ENCODE results near the gene KIAA1586. TPM values are rescaled to one million over a fixed set of nuclear protein-coding genes. Genes with fewer than 3 reads are reported as not detected.
"Not testable (repeated sequence)": the region's sequence is repeated elsewhere in the genome, so short reads cannot be mapped to it uniquely, and the experiment has no call there.

KIAA1586 gene, protein sequence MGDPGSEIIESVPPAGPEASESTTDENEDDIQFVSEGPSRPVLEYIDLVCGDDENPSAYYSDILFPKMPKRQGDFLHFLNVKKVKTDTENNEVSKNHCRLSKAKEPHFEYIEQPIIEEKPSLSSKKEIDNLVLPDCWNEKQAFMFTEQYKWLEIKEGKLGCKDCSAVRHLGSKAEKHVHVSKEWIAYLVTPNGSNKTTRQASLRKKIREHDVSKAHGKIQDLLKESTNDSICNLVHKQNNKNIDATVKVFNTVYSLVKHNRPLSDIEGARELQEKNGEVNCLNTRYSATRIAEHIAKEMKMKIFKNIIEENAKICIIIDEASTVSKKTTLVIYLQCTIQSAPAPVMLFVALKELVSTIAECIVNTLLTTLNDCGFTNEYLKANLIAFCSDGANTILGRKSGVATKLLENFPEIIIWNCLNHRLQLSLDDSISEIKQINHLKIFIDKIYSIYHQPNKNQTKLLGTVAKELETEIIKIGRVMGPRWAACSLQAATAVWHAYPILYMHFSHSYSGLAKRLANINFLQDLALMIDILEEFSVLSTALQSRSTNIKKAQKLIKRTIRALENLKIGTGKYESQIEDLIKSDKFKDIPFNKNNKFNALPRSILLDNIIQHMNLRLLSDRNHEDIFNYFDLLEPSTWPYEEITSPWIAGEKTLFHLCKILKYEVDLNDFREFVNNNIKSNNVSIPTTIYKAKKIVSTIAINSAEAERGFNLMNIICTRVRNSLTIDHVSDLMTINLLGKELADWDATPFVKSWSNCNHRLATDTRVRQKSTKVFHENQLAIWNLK
- total RNA-seq, result 10 to 100 TPM; 14.1 to 15.0 TPM

DNA sequence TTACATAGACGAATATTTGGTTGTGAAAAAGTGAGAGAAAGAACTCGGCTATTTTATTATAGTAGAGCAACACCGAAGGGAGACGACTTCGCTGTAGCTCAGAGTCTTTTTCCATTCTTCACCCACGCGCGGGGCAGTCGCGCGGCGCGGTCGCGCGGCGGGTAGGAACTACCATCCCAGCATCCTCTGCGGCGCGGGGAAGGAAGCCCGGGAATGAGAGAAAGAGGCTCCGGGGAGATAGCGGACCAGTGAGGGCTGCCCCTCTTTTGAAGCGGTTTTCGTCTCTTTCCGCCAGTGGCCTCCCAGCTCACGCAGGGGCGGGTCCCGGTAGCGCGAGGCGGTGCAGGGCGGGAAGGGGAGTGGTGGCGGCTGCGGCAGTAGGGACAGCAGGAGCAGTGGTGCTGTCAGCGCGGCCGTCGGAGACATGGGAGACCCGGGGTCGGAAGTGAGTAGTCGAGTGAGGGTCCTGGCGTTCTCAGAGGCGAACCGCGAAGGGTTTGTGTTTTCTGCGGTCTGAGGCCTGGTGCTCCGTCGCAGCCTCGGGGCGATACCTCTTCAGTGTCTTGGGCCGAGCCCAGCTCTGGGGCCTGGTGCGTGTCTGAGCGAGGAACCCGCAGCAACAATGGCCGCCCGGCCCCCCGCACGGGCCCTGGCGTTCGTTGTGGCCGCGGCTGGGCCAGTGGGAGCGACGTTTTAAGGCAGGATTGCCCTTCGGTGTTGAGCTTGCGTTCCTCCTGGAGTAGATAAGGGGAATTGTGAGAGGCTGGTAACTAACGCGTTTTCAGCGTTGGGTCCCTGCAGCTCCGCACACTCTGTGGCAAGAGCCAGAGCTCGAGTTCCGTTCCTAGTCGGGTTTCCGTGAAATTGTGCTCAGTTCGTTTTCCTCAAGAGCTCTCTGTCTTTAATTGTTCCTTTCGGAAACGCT is at the start of gene KIAA1586:
Gene KIAA1586 (plus strand): TSS at position 362 of the 925 bp plus-strand sequence. CDS start 63 bp downstream, at position 425.
- H3K9me3 Mint-ChIP-seq (ENCODE audit: low read depth), result not testable (repeated sequence)
- peaks cover 22% of the 10 kb centered on the region for H3K4me1 Mint-ChIP-seq
- H3K27me3 Mint-ChIP-seq, result peaks cover 39% of the 10 kb centered on the region
- CTCF ChIA-PET, result interaction anchor here (1.3 to 1.7 kb wide), 3 partner anchors 92 to 270 kb away, joined by 3 to 7 read pairs (median 6); partner anchors contain the start of gene BEND6
- peak within 1 kb of the TSS; percentile 89 for H3K4me3 Mint-ChIP-seq
- peak; percentile 94 for ATAC-seq
- peaks cover 24% of the 10 kb centered on the region for H3K36me3 Mint-ChIP-seq
- DNase-seq, result peak; percentile 87
- H3K27ac Mint-ChIP-seq, result peak within 1 kb of the TSS; percentile 88

DNA sequence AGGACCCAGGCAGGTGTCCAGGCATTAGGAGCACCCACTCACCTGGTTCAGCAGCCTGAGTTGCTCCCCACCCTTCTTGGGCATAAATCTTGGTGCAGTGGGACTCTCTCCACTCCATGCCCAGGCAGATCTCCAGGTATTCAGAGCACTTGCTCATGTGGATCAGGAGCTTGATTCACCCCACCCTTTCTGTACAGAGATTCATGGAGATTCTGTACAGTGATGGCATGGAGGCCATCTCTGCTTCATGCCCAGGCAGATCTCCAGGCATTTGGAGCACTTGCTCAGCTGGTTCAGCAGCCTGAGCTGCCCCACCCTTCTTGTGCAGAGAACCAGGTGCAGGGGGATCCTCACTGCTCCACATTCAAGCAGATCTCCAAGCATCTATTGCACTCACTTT is 47.4 kb upstream of the KIAA1586 start:
- DNase-seq (no peak), ATAC-seq (no peak)
- CTCF ChIA-PET, result no interaction called here
- no peaks in the 10 kb centered on the region for H3K4me1 Mint-ChIP-seq
- peaks cover 28% of the 10 kb centered on the region for H3K27me3 Mint-ChIP-seq
- H3K27ac Mint-ChIP-seq, result no peak overlapping the region
- no peaks in the 10 kb centered on the region for H3K9me3 Mint-ChIP-seq (ENCODE audit: low read depth)
- H3K4me3 Mint-ChIP-seq, result no peak overlapping the region
- no peaks in the 10 kb centered on the region for H3K36me3 Mint-ChIP-seq

DNA sequence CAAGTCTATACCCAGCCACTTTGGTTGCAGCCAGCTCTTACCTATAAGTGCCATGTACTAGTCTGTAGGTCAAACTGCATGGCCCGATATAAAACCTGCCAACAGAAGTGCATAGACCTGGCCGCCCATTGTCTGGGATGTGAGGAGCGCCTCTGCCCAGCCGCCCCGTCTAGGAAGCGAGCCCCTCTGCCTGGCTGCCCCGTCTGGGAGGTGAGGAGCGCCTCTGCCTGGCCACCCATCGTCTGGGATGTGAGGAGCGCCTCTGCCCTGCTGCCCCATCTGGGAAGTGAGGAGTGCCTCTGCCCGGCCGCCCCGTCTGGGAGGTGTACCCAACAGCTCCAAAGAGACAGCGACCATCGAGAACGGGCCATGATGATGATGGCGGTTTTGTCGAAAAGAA is 46.7 kb upstream of the KIAA1586 start:
- ATAC-seq; H3K4me1 Mint-ChIP-seq; H3K27ac Mint-ChIP-seq; H3K9me3 Mint-ChIP-seq (ENCODE audit: low read depth); CTCF ChIA-PET; H3K4me3 Mint-ChIP-seq; H3K36me3 Mint-ChIP-seq; DNase-seq: not testable (repeated sequence)
- peaks cover 27% of the 10 kb centered on the region for H3K27me3 Mint-ChIP-seq

DNA sequence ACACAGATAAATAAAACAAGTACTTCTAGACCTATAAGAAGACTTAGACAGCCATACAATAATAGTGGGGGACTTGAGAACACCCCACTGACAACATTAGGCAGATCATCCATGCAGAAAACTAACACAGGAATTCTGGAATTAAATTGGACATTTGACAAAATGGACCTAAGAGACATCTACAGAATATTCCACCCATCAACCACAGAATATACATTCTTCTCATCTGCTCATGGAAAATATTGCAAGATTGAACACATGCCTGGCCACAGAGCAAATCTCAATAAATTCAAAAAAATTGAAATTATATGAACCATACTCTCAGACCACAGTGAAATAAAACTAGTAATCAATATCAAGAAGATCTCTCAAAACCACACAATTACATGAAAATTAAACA is 44.3 kb upstream of the KIAA1586 start:
- Mint-ChIP-seq H3K27ac (no peak overlapping the region), H3K27me3 (peaks cover 14% of the 10 kb centered on the region), H3K4me1 (no peaks in the 10 kb centered on the region), H3K4me3 (no peak overlapping the region), H3K9me3 (ENCODE audit: low read depth) (no peaks in the 10 kb centered on the region), H3K36me3 (no peaks in the 10 kb centered on the region)
- CTCF ChIA-PET, result no interaction called here
- ATAC-seq (no peak), DNase-seq (no peak)

DNA sequence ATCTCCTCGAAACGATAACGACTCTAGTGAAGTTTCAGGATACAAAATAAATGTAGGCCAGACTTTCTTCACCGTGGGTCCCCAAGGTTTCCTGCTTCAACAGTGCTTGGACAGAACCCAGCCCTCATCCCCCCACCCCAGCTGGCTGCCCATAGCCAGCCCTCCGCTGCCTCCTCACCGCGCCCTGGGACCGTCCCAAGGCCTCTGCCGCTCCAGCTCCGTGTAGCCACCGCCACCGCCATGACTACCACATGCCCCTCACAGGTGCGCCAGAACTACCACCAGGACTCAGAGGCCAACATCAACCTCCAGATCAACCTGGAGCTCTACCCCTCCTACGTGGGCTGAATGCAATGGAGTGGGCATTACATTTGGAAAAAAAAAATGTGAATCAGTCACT is 42.2 kb upstream of the KIAA1586 start:
- DNase-seq (no peak), ATAC-seq (no peak)
- H3K4me1 Mint-ChIP-seq, result no peaks in the 10 kb centered on the region
- H3K36me3 Mint-ChIP-seq, result no peaks in the 10 kb centered on the region
- peaks cover 16% of the 10 kb centered on the region for H3K27me3 Mint-ChIP-seq
- H3K27ac Mint-ChIP-seq, result no peak overlapping the region
- H3K4me3 Mint-ChIP-seq, result no peak overlapping the region
- CTCF ChIA-PET, result no interaction called here
- H3K9me3 Mint-ChIP-seq (ENCODE audit: low read depth), result no peaks in the 10 kb centered on the region

DNA sequence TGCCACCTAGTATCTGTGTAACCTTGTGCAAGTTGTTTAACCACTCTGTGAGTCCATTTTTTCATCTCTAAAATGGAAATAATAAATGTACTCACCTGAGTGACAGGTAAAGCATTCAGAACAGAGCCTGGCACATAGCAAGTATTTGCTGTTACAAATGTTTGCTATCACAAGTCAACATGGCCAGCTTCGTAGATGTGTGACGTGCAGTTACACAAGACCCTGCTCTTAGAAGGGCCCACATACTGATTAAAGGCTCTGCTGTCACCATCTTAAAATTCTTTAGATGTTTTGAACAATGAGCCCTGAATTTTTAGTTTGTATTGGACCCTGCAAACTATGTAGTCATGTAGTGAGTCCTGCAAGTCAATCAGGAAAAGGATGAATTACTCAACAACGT is 40.4 kb upstream of the KIAA1586 start:
- Mint-ChIP-seq H3K9me3 (ENCODE audit: low read depth) (no peaks in the 10 kb centered on the region), H3K27ac (no peak overlapping the region), H3K4me3 (no peak overlapping the region), H3K36me3 (no peaks in the 10 kb centered on the region), H3K27me3 (peaks cover 24% of the 10 kb centered on the region), H3K4me1 (no peaks in the 10 kb centered on the region)
- CTCF ChIA-PET, result no interaction called here
- DNase-seq, result no peak
- no peak for ATAC-seq

DNA sequence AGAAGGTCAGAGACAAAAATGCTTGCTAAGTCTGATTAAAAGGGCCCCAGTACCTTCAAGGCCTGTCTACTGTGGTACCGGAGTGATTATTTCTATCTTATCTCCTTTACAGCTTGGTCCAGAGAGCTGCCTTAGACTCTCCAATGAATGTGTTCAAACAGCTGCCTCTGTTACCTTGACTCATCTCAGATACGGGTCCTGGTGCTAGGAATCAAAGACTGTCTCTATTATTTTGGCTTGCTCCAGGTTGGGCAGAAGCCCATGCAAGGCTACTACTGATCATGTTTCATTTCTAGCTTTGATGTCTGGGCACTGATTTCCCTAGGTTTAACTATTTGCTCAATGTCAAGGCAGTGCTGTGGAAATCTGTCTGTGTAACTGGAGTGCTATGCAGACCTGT is 38.4 kb upstream of the KIAA1586 start:
- H3K27ac Mint-ChIP-seq, DNase-seq, CTCF ChIA-PET: not testable (repeated sequence)

DNA sequence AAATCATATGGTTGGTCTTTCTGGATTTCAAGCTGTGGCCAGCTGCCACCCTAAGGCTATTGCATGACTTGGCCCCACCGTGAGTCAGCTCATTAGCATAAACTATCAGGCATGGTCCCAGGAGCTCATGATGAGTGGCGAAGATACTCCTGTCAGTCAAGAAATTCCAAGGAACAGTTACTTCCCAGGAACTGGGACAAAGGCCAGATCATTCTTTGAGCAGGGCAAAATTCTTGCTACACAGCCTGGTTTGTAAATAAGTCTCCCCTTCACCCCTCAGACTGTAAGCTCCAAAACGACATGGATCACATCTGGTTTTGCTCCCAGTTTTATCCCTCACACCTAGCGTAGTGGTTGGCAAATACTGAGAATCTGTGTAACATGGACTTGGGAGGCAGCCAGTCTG is 33.0 kb upstream of the KIAA1586 start:
- Mint-ChIP-seq H3K27ac (no peak overlapping the region), H3K36me3 (no peaks in the 10 kb centered on the region), H3K4me3 (no peak overlapping the region), H3K27me3 (peaks cover 38% of the 10 kb centered on the region), H3K4me1 (no peaks in the 10 kb centered on the region), H3K9me3 (ENCODE audit: low read depth) (no peaks in the 10 kb centered on the region)
- CTCF ChIA-PET, result interaction anchor here (1.4 kb wide), 1 partner anchor 9 kb away, joined by 4 read pairs; no protein-coding TSS in a partner anchor
- no peak for ATAC-seq
- DNase-seq, result no peak

More for the DNA sequence above, 38.4 kb upstream of the KIAA1586 start:
- H3K36me3 Mint-ChIP-seq; ATAC-seq; H3K9me3 Mint-ChIP-seq (ENCODE audit: low read depth); H3K4me3 Mint-ChIP-seq; H3K4me1 Mint-ChIP-seq: not testable (repeated sequence)
- H3K27me3 Mint-ChIP-seq, result peaks cover 14% of the 10 kb centered on the region

DNA sequence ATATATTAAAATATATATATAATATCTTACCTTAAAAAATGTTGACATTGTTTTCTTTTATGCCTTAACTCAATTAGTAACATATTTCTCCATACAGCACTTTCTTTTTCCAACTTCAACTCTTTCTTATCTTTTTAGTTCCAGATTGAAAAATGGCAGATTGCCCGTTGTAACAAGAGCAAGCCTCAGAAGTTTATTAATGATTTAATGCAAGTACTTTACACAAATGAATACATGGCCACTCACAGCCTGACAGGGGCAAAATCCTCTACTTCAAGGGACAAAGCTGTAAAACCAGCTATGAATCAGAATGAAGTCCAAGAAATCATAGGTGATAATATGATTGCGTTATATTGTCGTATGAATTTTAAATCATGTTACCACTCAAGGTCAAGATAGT is 29.4 kb upstream of the KIAA1586 start:
- no peak for ATAC-seq
- CTCF ChIA-PET, result interaction anchor here (1.7 kb wide), 1 partner anchor 115 kb away, joined by 5 read pairs; no protein-coding TSS in a partner anchor
- no peak overlapping the region for H3K27ac Mint-ChIP-seq

DNA sequence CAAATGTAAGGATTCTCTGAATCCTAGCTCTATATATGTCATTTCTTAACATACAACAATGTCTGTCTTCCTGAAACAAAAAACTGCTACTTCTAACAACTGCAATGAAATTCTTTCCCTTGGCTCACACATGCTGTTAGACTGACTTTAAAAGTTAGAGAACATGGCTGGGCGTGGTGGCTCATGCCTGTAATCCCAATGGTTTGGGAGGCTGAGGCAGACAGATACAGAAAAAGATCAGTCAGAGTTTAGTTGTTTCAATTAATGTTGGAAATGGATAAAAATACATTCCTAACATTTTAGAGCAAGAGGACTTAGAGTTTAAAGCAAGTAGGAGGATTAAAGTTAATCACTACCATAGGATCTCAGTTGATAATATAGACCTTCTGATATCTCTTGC is 28.7 kb upstream of the KIAA1586 start:
- H3K27ac Mint-ChIP-seq, result no peak overlapping the region
- no peak overlapping the region for H3K4me3 Mint-ChIP-seq
- no peaks in the 10 kb centered on the region for H3K9me3 Mint-ChIP-seq (ENCODE audit: low read depth)
- peaks cover 35% of the 10 kb centered on the region for H3K27me3 Mint-ChIP-seq
- CTCF ChIA-PET, result interaction anchor here (1.7 kb wide), 1 partner anchor 115 kb away, joined by 5 read pairs; no protein-coding TSS in a partner anchor
- no peaks in the 10 kb centered on the region for H3K4me1 Mint-ChIP-seq
- no peaks in the 10 kb centered on the region for H3K36me3 Mint-ChIP-seq
- ATAC-seq (no peak), DNase-seq (no peak)

More for the DNA sequence above, 29.4 kb upstream of the KIAA1586 start:
- Mint-ChIP-seq H3K4me1 (no peaks in the 10 kb centered on the region), H3K27me3 (peaks cover 37% of the 10 kb centered on the region), H3K9me3 (ENCODE audit: low read depth) (no peaks in the 10 kb centered on the region), H3K36me3 (no peaks in the 10 kb centered on the region), H3K4me3 (no peak overlapping the region)
- no peak for DNase-seq

DNA sequence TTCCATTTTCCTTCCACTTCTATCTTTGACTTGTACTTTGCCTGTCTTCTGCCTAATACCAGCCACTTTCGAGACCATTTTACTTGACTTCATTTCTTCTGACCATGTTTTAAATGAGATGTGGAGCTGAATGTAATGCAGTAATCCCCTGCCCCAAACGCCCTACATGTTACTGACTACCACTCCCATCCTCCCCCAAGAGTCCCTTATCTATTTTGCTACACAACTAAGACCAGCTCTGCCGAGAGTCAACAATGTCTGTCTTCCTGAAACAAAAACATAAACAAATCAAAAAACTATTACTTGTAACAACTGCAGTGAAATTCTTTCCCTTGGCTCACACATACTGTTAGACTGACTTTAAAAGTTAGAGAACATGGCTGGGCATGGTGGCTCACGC is 27.1 kb upstream of the KIAA1586 start:
- DNase-seq, result no peak
- no peak overlapping the region for H3K27ac Mint-ChIP-seq

DNA sequence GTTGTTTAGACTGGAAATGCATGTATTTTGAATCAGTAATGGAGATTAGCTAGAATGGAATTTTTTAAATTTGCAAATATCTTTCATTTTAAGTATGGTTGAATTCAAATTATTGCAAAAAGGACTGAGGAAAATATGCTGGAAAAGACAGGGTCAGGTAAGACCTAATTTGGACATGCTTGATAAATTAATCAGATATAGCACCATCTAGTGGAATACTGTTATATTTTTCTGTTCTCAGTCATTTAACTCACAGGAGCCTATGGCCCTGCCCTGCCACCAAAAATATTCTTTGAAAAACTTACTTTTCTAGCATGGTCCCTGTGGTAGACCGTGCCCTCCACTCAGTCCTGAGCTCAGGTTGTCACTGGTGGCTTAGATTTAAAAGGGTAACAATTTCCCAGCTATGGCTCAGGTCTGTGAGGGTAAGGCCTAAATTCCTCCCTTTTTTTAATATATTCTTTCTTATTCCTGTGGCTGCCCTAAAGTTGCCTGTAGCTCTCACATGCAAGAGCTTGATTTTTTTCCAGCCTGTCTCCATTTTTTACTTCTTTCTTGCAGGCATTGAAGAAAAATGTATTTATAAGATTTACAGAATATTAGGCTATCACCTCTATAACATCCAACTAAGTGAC is 25.3 kb upstream of the KIAA1586 start:
- H3K9me3 Mint-ChIP-seq (ENCODE audit: low read depth), result peaks cover 12% of the 10 kb centered on the region
- no peak overlapping the region for H3K27ac Mint-ChIP-seq
- ATAC-seq, result peak; percentile 47
- no peaks in the 10 kb centered on the region for H3K4me1 Mint-ChIP-seq
- H3K27me3 Mint-ChIP-seq, result peaks cover 39% of the 10 kb centered on the region
- H3K36me3 Mint-ChIP-seq, result peaks cover 5% of the 10 kb centered on the region
- no peak overlapping the region for H3K4me3 Mint-ChIP-seq
- CTCF ChIA-PET, result interaction anchor here (0.7 to 2.6 kb wide), 9 partner anchors 11 to 296 kb away, joined by 3 to 11 read pairs (median 4); partner anchors contain the start of genes BEND6 and PRIM2
- DNase-seq, result no peak

More for the DNA sequence above, 27.1 kb upstream of the KIAA1586 start:
- Mint-ChIP-seq H3K27me3 (peaks cover 29% of the 10 kb centered on the region), H3K4me1 (no peaks in the 10 kb centered on the region), H3K9me3 (ENCODE audit: low read depth) (peaks cover 3% of the 10 kb centered on the region), H3K4me3 (no peak overlapping the region), H3K36me3 (peaks cover 1% of the 10 kb centered on the region)
- no peak for ATAC-seq
- CTCF ChIA-PET, result interaction anchor here (1.3 to 2.6 kb wide), 2 partner anchors 115 to 298 kb away, joined by 3 to 11 read pairs; partner anchors contain the start of gene PRIM2
